ENCODE results near the gene TNFRSF1B. TPM values are rescaled to one million over a fixed set of nuclear protein-coding genes. Genes with fewer than 3 reads are reported as not detected.

The TNFRSF1B gene
- polyA plus RNA-seq, 1 donor (not counting 4 experiments of a cell fraction or from before 2014, with no cell fraction given) = 0.04 TPM

- no peak overlapping the region for H3K4me3 ChIP-seq (ENCODE audit: control insufficient read depth in 2 of 3, extremely low read depth in 1 of 3, insufficient read depth in 2 of 3, low read depth in 1 of 3, low read length in 3 of 3)
- no peak for DNase-seq (ENCODE audit: low read depth, low spot score)
- no peaks in the 10 kb centered on the region for H3K9me1 ChIP-seq (ENCODE audit: control insufficient read depth, extremely low read depth, insufficient read depth, low read length)
- no peak overlapping the region for H3K27ac ChIP-seq (ENCODE audit: control insufficient read depth, insufficient read depth, low read length)
- dilution Hi-C loops (cut with MboI; ENCODE audit: extremely low pct_ligation_motif_present, low sequenced_read_pairs) = no loop called here
- H3K36me3 ChIP-seq (ENCODE audit: control insufficient read depth in 2 of 2, extremely low read depth in 1 of 2, insufficient read depth in 2 of 2, low read length in 2 of 2) = no peaks in the 10 kb centered on the region
- TF ChIP-seq, protein P1, sequence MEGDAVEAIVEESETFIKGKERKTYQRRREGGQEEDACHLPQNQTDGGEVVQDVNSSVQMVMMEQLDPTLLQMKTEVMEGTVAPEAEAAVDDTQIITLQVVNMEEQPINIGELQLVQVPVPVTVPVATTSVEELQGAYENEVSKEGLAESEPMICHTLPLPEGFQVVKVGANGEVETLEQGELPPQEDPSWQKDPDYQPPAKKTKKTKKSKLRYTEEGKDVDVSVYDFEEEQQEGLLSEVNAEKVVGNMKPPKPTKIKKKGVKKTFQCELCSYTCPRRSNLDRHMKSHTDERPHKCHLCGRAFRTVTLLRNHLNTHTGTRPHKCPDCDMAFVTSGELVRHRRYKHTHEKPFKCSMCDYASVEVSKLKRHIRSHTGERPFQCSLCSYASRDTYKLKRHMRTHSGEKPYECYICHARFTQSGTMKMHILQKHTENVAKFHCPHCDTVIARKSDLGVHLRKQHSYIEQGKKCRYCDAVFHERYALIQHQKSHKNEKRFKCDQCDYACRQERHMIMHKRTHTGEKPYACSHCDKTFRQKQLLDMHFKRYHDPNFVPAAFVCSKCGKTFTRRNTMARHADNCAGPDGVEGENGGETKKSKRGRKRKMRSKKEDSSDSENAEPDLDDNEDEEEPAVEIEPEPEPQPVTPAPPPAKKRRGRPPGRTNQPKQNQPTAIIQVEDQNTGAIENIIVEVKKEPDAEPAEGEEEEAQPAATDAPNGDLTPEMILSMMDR (optimal IDR thresholded peaks at IDR 0.05 in 1 of 3, IDR thresholded peaks at IDR 0.05 in 1 of 3, conservative IDR thresholded peaks at IDR 0.05 in 1 of 3; ENCODE audit: extremely low read depth in 1 of 3, insufficient read depth in 2 of 3, low read length in 3 of 3) = no peak
- no peak for TF ChIP-seq EZH2 (IDR thresholded peaks at IDR 0.05; ENCODE audit: low read length)
- H3K9me3 ChIP-seq (ENCODE audit: control insufficient read depth, low read depth, low read length) = no peaks in the 10 kb centered on the region
- H3K4me1 ChIP-seq (ENCODE audit: control insufficient read depth, extremely low read depth, insufficient read depth, low read length) = no peaks in the 10 kb centered on the region
- FAIRE-seq = no peak
- no peak overlapping the region for H2AFZ ChIP-seq (ENCODE audit: control insufficient read depth, low read length)
- H3K9ac ChIP-seq (ENCODE audit: control insufficient read depth, extremely low read depth, insufficient read depth, low read length) = no peak overlapping the region
- peaks cover 4% of the 10 kb centered on the region for H3K27me3 ChIP-seq (ENCODE audit: control insufficient read depth, extremely low read depth, insufficient read depth, low read length)
- H4K20me1 ChIP-seq (ENCODE audit: control insufficient read depth, extremely low read depth, insufficient read depth, low read length) = no peaks in the 10 kb centered on the region
- H3K79me2 ChIP-seq (ENCODE audit: control insufficient read depth, insufficient read depth, low read length) = no peaks in the 10 kb centered on the region
- no peak overlapping the region for H3K4me2 ChIP-seq (ENCODE audit: control insufficient read depth, extremely low read depth, insufficient read depth, low read depth, low read length)
These were observed 18.4 kb upstream of the TNFRSF1B start for GRCh38 chr1:12148160-12148957.

GRCh38 chr1:12148958-12149790, 17.6 kb upstream of the TNFRSF1B start:
- H3K4me1 ChIP-seq (ENCODE audit: control insufficient read depth, extremely low read depth, insufficient read depth, low read length) = no peaks in the 10 kb centered on the region
- no peak overlapping the region for H3K4me2 ChIP-seq (ENCODE audit: control insufficient read depth, extremely low read depth, insufficient read depth, low read depth, low read length)
- no peaks in the 10 kb centered on the region for H3K79me2 ChIP-seq (ENCODE audit: control insufficient read depth, insufficient read depth, low read length)
- no peaks in the 10 kb centered on the region for H3K9me1 ChIP-seq (ENCODE audit: control insufficient read depth, extremely low read depth, insufficient read depth, low read length)
- no peaks in the 10 kb centered on the region for H4K20me1 ChIP-seq (ENCODE audit: control insufficient read depth, extremely low read depth, insufficient read depth, low read length)
- no peaks in the 10 kb centered on the region for H3K9me3 ChIP-seq (ENCODE audit: control insufficient read depth, low read depth, low read length)
- H3K27ac ChIP-seq (ENCODE audit: control insufficient read depth, insufficient read depth, low read length) = no peak overlapping the region
- H3K9ac ChIP-seq (ENCODE audit: control insufficient read depth, extremely low read depth, insufficient read depth, low read length) = no peak overlapping the region
- no peak overlapping the region for H2AFZ ChIP-seq (ENCODE audit: control insufficient read depth, low read length)
- FAIRE-seq (no peak), DNase-seq (ENCODE audit: low read depth, low spot score) (no peak)
- no peak for TF ChIP-seq EZH2 (IDR thresholded peaks at IDR 0.05; ENCODE audit: low read length)
- TF ChIP-seq, protein P1 (optimal IDR thresholded peaks at IDR 0.05 in 1 of 3, IDR thresholded peaks at IDR 0.05 in 1 of 3, conservative IDR thresholded peaks at IDR 0.05 in 1 of 3; ENCODE audit: extremely low read depth in 1 of 3, insufficient read depth in 2 of 3, low read length in 3 of 3) = no peak
- no peaks in the 10 kb centered on the region for H3K36me3 ChIP-seq (ENCODE audit: control insufficient read depth in 2 of 2, extremely low read depth in 1 of 2, insufficient read depth in 2 of 2, low read length in 2 of 2)
- peaks cover 4% of the 10 kb centered on the region for H3K27me3 ChIP-seq (ENCODE audit: control insufficient read depth, extremely low read depth, insufficient read depth, low read length)
- H3K4me3 ChIP-seq (ENCODE audit: control insufficient read depth in 2 of 3, extremely low read depth in 1 of 3, insufficient read depth in 2 of 3, low read depth in 1 of 3, low read length in 3 of 3) = no peak overlapping the region
- dilution Hi-C loops (cut with MboI; ENCODE audit: extremely low pct_ligation_motif_present, low sequenced_read_pairs) = no loop called here

Data from keratinocyte (primary cell).